K562 (cell line): ENCODE measurements around the gene LY6G6C. TPM values are rescaled to one million over a fixed set of nuclear protein-coding genes. Genes with fewer than 3 reads are reported as not detected.

Experiments
- CREBBP ChIP-seq: IDR thresholded peaks from one replicate; pipeline ENCODE4 v1.6.1; 2012; ENCODE audit warnings: low read depth, mild to moderate bottlenecking, control low read depth, inconsistent platforms, low read length
- CREM ChIP-seq: IDR thresholded peaks from 2 replicates; pipeline ENCODE4 v1.6.1; 2014; ENCODE audit warnings: antibody characterized with exemption, low read depth
- ELF2 ChIP-seq: fragments of 250-450 bp; sonication (Bioruptor Pico); IDR thresholded peaks from 2 replicates; pipeline ENCODE4 v1.5.0; 2021; ENCODE audit warnings: mild to moderate bottlenecking
- ELF4 ChIP-seq: fragments of 450-650 bp; formaldehyde crosslinking; IDR thresholded peaks from 2 replicates; pipeline ENCODE4 v1.4.0; 2022; ENCODE audit warnings: missing genetic modification characterization
- FIP1L1 ChIP-seq: fragments of 200-400 bp; formaldehyde crosslinking; IDR thresholded peaks from 2 replicates; pipeline ENCODE4 v1.6.1; 2018; ENCODE audit warnings: mild to moderate bottlenecking, low read depth, low read length; ENCODE audit not compliant: poor library complexity, severe bottlenecking
- FOXM1 ChIP-seq, 2 experiments: fragments of 450-650 bp in 1 of 2; sonication (generic) in 1 of 2; formaldehyde crosslinking in 1 of 2; IDR thresholded peaks; 2 replicates each; pipeline versions ENCODE4 v1.6.1 to v1.9.0; 2017 to 2022; ENCODE audit warnings: low read depth in 2 of 2, mild to moderate bottlenecking in 2 of 2, missing genetic modification reagents in 1 of 2, moderate library complexity in 1 of 2
- NCOR1 ChIP-seq: fragments of 450-650 bp; IDR thresholded peaks from 2 replicates; pipeline ENCODE4 v1.6.1; 2016; ENCODE audit warnings: mild to moderate bottlenecking, moderate library complexity
- NFRKB ChIP-seq: fragments of 450-650 bp; IDR thresholded peaks from 2 replicates; pipeline ENCODE4 v1.6.1; 2016; ENCODE audit warnings: low read depth
- PHB ChIP-seq: fragments of 250-450 bp; sonication (Bioruptor Pico); IDR thresholded peaks from 2 replicates; pipeline ENCODE4 v1.5.0; 2021
- PHB2 ChIP-seq: fragments of 450-650 bp; IDR thresholded peaks from 2 replicates; pipeline ENCODE4 v1.6.1; 2017; ENCODE audit warnings: low read depth
- RNF2 ChIP-seq: sonication (generic); IDR thresholded peaks from 2 replicates; pipeline ENCODE4 v1.6.1; 2016
- SETDB1 ChIP-seq: IDR thresholded peaks from one replicate; pipeline ENCODE4 v1.6.1; 2012; ENCODE audit warnings: low read length, control low read depth, inconsistent platforms
- ZBTB12 ChIP-seq: fragments of 250-450 bp; sonication (Bioruptor Pico); IDR thresholded peaks from 2 replicates; pipeline ENCODE4 v1.4.0; 2020
- ZBTB17 ChIP-seq: fragments of 450-650 bp; formaldehyde crosslinking; IDR thresholded peaks from 2 replicates; pipeline ENCODE4 v1.4.0; 2020; ENCODE audit warnings: mild to moderate bottlenecking
- ZBTB34 ChIP-seq: fragments of 250-450 bp; sonication (Bioruptor Pico); IDR thresholded peaks from 2 replicates; pipeline ENCODE4 v1.8.0; 2021; ENCODE audit warnings: mild to moderate bottlenecking, moderate library complexity
- ZC3H4 ChIP-seq: sonication (generic); formaldehyde crosslinking; IDR thresholded peaks from 2 replicates; pipeline ENCODE4 v1.9.0; 2021; ENCODE audit warnings: missing genetic modification reagents, borderline replicate concordance
- ZC3H8 ChIP-seq: fragments of 450-650 bp; IDR thresholded peaks from 2 replicates; pipeline ENCODE4 v1.6.1; 2017
- ZNF512 ChIP-seq: IDR thresholded peaks from 2 replicates; pipeline ENCODE4 v1.6.1; 2016; ENCODE audit warnings: missing genetic modification characterization, missing compliant biosample characterization
- polyA plus RNA-seq, 8 experiments: library from polyadenylated mRNA; depleted of rRNA in 4 of 8; stranded (reverse) in 5 of 8; unstranded in 3 of 8; fragments of >200 nt; fragmentation: Nextera tagmentation in 2 of 8; fragmentation: Illumina TruSeq in 1 of 8; extraction: Ambion mirVana in 2 of 8; extraction: Trizol in 1 of 8; gene quantifications; 2 replicates each; pipeline versions ENCODE4 v1.2.1 to v1.2.3, GENCODE V29; 2011 to 2014; ENCODE audit warnings: inconsistent platforms in 1 of 8, missing spikeins in 1 of 8
- total RNA-seq, 7 experiments: library from RNA; depleted of rRNA in 6 of 7; stranded (reverse); fragments of >200 nt in 6 of 7; fragmentation: Illumina TruSeq in 2 of 7; extraction: Trizol in 2 of 7; gene quantifications; 2 replicates each; pipeline versions ENCODE4 v1.2.1 to v1.2.3, GENCODE V29; 2011 to 2021; ENCODE audit warnings: low replicate concordance in 1 of 7
- TF ChIP-seq, protein P1 (sequence below): fragments of 450-650 bp; IDR thresholded peaks from 2 replicates; pipeline ENCODE4 v1.6.1; 2018; ENCODE audit not compliant: partially characterized antibody
- TF ChIP-seq, protein P2 (sequence below): sonication (generic); formaldehyde crosslinking; IDR thresholded peaks from 2 replicates; pipeline ENCODE4 v1.8.0; 2023; ENCODE audit warnings: mild to moderate bottlenecking, missing genetic modification reagents

Gene LY6G6C
- total and polyA plus RNA-seq, 9 of the 15 experiments (the other 6 are each of a cell fraction or from before 2014, with no cell fraction given): 0.06 to 0.20 TPM; not detected in 7

DNA sequence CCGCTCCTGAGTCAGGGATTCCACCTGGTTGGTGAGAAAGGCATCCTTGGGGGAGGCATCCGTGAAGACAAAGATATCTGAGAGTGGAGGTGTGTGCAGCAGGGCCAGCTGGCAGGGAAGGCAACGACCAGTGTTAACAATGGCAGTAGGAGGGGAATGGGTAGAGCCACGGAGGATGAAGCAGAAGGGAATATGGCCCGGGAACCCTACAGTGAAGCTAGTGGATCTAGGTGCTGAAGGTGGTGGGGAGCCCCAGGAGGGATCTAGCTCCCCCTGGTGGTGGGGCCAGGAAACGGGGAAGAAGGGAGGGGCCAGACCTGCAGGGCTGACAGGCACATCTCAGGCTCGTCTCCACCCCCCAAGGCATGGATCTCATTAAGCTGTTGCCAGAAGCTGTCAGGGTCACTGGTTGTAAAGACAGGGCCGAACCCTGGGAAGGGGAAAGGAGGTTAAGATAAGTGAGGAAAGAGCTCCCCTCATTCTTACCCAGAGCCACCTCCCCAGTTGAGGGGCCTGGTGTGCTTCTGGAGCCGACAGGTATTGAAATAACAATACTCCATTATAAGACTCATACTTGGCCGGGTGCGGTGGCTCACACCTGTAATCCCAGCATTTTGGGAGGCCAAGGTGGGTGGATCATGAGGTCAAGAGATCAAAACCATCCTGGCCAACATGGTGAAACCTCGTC is 48.3 kb upstream of the LY6G6C start (continued):
- TF ChIP-seq CREBBP (no peak), NFRKB (no peak), ZBTB34 (CRISPR knock-in tag) (no peak), RNF2 (no peak), ZC3H8 (peak; percentile 79; the same call in 1 of the 2 replicates), PHB2 (no peak; the same call in 1 of the 2 replicates), ELF4 (CRISPR knock-in tag) (peak; percentile 89), FIP1L1 (no peak), NCOR1 (no peak), ZBTB17 (peak; percentile 40; the same call in 1 of the 2 replicates), ZNF512 (peak; percentile 60), ZC3H4 (CRISPR knock-in tag) (no peak), CREM (peak; percentile 70), FOXM1 (IDR thresholded peaks at IDR 0.05; ENCODE audit: low read depth) (no peak), FOXM1 (CRISPR knock-in tag; IDR thresholded peaks at IDR 0.05; ENCODE audit: low read depth) (peak; percentile 70; the same call in 1 of the 2 replicates), ELF2 (CRISPR knock-in tag) (0 out of 2 replicates have a peak, but pooled peaks have one; percentile 35), ZBTB12 (CRISPR knock-in tag) (no peak), SETDB1 (no peak), PHB (0 out of 2 replicates have a peak, but pooled peaks have one; percentile 19)
- TF ChIP-seq, protein P1, sequence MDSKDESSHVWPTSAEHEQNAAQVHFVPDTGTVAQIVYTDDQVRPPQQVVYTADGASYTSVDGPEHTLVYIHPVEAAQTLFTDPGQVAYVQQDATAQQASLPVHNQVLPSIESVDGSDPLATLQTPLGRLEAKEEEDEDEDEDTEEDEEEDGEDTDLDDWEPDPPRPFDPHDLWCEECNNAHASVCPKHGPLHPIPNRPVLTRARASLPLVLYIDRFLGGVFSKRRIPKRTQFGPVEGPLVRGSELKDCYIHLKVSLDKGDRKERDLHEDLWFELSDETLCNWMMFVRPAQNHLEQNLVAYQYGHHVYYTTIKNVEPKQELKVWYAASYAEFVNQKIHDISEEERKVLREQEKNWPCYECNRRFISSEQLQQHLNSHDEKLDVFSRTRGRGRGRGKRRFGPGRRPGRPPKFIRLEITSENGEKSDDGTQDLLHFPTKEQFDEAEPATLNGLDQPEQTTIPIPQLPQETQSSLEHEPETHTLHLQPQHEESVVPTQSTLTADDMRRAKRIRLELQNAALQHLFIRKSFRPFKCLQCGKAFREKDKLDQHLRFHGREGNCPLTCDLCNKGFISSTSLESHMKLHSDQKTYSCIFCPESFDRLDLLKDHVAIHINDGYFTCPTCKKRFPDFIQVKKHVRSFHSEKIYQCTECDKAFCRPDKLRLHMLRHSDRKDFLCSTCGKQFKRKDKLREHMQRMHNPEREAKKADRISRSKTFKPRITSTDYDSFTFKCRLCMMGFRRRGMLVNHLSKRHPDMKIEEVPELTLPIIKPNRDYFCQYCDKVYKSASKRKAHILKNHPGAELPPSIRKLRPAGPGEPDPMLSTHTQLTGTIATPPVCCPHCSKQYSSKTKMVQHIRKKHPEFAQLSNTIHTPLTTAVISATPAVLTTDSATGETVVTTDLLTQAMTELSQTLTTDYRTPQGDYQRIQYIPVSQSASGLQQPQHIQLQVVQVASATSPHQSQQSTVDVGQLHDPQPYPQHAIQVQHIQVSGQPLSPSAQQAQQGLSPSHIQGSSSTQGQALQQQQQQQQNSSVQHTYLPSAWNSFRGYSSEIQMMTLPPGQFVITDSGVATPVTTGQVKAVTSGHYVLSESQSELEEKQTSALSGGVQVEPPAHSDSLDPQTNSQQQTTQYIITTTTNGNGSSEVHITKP: no peak
- TF ChIP-seq, protein P2, sequence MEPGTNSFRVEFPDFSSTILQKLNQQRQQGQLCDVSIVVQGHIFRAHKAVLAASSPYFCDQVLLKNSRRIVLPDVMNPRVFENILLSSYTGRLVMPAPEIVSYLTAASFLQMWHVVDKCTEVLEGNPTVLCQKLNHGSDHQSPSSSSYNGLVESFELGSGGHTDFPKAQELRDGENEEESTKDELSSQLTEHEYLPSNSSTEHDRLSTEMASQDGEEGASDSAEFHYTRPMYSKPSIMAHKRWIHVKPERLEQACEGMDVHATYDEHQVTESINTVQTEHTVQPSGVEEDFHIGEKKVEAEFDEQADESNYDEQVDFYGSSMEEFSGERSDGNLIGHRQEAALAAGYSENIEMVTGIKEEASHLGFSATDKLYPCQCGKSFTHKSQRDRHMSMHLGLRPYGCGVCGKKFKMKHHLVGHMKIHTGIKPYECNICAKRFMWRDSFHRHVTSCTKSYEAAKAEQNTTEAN: peak; percentile 93
